DMS114 treated with DMSO at 0.1 percent for 48 hours (cell line): Measurements from ENCODE around the gene MAPT.

Source experiments
- DNase-seq: peaks from one replicate; lab custom pipeline; 2025; ENCODE audit not compliant: unreplicated experiment; lab: John Stamatoyannopoulos, UW

MAPT gene

GRCh38 chr17:45969726-45970125, 75.4 kb downstream of the MAPT start:
- no peak for DNase-seq

GRCh38 chr17:45970659-45971058, 76.3 kb downstream of the MAPT start:
- DNase-seq, result no peak

- DNase-seq, result no peak
Observed at GRCh38 chr17:45971698-45972141, 77.4 kb downstream of the MAPT start.

DNA sequence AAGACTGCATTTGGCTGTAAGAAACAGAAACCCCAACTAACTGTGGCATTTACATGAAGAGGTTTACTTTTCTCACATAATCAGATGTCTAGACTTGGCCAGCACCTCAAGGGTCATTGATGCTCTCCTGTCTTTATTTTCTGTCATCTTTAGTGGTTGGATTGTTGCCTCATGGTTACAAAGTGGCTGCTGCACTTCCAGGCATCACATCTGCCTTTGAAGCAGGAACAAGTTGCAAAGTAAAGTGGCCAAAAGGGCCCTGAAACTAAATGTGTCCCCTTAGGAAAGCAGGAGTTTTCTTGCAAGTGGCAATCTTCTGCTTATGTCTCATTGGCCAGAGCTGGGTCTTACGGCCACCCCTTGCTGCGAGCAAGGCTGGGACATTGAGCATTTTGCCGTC, 78.2 kb downstream of the MAPT start:
- no peak for DNase-seq

DNA sequence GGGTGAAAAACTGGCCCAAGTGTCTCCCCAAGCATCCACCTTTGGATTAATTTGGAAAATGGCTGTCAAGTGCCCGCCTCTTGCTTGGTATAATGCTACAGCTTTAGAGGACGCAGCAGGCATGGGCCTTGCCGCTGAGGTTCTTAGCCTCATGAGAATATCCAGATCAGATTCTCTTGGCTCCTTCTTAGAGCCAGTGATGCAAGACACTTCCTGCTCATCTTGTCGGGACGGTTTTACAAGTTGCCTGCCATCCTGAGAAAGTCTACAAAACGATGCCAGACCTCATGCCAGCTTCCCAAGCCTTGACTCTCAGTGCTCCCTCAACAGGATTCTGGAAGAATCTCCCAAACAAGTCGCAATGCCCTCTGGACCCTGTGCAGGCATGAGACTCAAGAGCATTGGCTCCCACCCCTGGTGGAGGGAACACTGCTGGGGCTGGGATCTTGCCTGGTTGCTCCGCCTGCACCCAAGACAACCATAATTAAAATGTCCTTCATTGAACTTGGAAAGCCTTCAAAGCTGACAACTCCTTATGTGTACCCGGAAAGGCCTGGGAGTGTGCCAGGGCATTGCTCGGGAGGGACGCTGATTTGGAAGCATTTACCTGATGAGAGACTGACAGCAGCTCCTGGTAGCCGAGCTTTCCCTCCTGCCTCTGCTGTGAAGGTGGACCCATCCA, 78.9 kb downstream of the MAPT start:
- DNase-seq, result no peak

GRCh38 chr17:45973946-45974859, 79.8 kb downstream of the MAPT start:
- no peak for DNase-seq

GRCh38 chr17:45974916-45975630, 80.7 kb downstream of the MAPT start:
- DNase-seq, result no peak

DNA sequence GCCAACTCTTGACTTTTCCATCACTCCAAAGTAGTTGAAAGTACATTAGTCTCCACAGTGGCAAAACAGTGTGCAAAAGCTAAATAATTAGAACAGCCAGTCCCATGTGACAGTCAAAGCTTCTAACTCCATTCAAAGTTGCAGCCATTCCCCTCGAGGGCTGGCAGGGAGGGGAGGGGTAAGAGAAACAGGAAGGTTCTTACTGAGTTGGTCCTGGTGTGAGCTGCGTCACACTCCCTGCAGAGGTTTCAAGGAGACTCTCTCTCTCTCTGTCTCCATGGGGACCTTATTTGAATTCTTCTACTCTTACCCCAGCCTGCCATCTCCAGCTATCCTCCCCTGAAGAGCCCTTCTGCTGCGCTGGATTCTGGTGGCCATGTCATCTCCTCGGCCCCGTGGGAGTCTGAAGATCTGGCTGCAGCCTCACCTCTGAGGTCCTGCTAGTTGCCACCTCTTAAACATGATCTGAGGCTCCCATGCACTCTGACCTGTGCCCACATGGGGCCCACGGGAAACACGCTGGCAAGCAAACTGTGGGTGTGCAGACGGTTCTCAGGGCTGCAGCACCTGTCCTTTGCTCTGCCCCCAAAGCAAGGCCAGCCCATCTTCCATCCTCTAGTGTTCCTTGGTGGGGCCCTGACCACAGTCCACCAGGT, 81.4 kb downstream of the MAPT start:
- DNase-seq, result no peak

GRCh38 chr17:45976391-45976754, 82.0 kb downstream of the MAPT start:
- no peak for DNase-seq

- DNase-seq, result no peak
Observed at GRCh38 chr17:45976755-45977505, 82.6 kb downstream of the MAPT start.

- DNase-seq, result no peak
Observed at GRCh38 chr17:45977506-45977824, 83.1 kb downstream of the MAPT start.

- DNase-seq, result no peak
Observed at GRCh38 chr17:45977976-45978626, 83.7 kb downstream of the MAPT start.

GRCh38 chr17:45979137-45979536, 84.8 kb downstream of the MAPT start:
- no peak for DNase-seq

DNA sequence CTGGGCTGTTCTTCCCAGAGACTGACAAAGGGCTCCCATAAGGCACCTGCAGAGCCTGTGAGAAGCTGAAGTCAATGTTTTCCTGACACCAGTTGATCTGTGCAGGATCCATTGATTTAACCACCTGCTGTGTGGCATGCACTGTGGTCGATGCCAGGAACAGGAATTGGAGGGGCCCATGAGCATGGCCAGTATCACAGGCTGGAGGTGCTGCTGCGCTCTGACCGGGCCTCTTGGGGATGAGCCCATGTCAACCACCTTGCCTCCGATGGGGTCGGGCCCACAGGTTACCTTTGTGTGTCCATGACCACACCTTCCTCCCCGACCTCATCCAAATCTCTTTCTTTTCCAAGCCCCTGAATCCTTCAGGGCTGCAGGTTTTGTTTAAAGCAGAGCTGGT, 86.5 kb downstream of the MAPT start:
- no peak for DNase-seq

GRCh38 chr17:45981306-45981705, 87.0 kb downstream of the MAPT start:
- no peak for DNase-seq

DNA sequence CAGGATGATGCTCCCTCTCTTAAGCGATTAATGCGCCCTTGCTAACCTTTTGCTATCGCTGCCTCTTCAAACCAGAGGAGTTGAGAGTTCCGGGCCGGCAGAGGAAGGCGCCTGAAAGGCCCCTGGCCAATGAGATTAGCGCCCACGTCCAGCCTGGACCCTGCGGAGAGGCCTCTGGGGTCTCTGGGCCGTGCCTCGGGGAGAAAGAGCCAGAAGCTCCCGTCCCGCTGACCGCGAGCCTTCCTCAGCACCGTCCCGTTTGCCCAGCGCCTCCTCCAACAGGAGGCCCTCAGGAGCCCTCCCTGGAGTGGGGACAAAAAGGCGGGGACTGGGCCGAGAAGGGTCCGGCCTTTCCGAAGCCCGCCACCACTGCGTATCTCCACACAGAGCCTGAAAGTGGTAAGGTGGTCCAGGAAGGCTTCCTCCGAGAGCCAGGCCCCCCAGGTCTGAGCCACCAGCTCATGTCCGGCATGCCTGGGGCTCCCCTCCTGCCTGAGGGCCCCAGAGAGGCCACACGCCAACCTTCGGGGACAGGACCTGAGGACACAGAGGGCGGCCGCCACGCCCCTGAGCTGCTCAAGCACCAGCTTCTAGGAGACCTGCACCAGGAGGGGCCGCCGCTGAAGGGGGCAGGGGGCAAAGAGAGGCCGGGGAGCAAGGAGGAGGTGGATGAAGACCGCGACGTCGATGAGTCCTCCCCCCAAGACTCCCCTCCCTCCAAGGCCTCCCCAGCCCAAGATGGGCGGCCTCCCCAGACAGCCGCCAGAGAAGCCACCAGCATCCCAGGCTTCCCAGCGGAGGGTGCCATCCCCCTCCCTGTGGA, 88.6 kb downstream of the MAPT start:
- DNase-seq, result no peak

DNA sequence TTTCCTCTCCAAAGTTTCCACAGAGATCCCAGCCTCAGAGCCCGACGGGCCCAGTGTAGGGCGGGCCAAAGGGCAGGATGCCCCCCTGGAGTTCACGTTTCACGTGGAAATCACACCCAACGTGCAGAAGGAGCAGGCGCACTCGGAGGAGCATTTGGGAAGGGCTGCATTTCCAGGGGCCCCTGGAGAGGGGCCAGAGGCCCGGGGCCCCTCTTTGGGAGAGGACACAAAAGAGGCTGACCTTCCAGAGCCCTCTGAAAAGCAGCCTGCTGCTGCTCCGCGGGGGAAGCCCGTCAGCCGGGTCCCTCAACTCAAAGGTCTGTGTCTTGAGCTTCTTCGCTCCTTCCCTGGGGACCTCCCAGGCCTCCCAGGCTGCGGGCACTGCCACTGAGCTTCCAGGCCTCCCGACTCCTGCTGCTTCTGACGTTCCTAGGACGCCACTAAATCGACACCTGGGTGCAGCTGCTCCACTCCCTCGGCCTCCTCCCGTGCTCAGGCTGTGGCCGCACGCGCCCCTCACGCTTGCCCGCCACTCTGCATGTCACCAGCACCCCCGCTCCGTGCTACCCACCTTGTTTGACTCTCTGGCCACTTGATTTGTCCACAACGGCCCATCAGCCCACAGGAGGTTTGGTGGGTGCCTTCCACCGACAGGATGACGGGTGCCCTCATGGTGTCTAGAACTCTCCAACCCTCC, 89.4 kb downstream of the MAPT start:
- DNase-seq, result no peak

DNA sequence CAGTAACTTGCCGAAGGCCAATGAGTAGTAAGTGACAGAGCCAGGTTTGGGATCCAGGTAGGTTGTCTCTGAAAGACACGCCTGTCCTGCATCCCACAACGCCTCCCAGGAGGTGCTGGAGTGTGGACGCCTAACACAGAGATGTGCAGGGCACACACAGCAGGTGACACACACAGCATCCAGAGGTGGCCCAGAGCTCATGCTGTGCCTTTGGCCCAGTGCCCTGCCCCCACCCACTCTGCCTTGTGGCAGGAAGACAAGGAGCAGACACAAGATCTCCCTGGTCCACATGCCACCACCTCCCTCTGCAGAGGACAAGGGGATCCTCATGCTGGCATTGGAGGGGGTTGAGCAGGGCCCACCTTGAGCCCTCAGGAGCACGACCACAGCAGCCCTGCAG, 90.0 kb downstream of the MAPT start:
- no peak for DNase-seq

- DNase-seq, result no peak
Observed at GRCh38 chr17:45985447-45985846, 91.1 kb downstream of the MAPT start.
